Mucosa of gallbladder (tissue), 1 donor: ENCODE measurements around the gene RTN4RL2. TPM values are rescaled to one million over a fixed set of nuclear protein-coding genes. Genes with fewer than 3 reads are reported as not detected.

ENCODE experiments used
- DNase-seq: peaks from one replicate; pipeline ENCODE4 v3.0.0-alpha.2; 2020; ENCODE audit warnings: low spot score
- total RNA-seq: library from RNA; stranded (reverse); gene quantifications from one replicate; pipeline ENCODE4 v1.2.1, GENCODE V29; 2021
- donor health status: DM: no; HTN: no; CAD: no.

RTN4RL2 gene
- total RNA-seq, 1 donor from 2014 or later: 19.2 TPM

DNA sequence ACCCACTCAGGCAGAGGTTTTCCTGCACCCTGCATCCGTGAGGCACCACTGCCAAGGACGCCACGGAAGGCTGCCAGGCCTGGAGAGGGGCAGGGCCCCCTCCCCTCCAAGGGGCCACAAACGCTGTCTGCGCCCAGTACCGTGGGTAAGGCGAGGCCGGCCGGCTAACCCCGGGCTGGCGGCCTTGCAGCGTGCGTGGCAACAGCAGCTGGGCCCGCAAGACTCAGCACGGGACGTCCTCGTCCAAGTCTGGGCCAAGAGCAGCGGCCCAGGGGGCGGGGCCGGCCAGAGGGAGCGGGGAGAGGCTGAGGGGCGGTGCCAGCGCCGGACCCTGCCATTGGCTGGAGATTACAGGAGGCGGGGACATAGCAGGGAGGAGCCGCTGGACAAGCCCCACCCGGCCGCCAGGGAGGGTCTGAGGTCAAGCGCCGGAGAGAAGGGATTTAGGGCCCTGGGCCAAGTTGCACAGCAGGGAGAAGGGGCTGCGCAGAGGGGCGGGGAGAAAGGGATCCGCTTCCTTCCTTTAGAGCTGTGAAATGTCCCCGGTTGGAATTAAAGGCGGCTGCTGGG, 39.2 kb downstream of the RTN4RL2 start:
- peak; percentile 95 for DNase-seq

DNA sequence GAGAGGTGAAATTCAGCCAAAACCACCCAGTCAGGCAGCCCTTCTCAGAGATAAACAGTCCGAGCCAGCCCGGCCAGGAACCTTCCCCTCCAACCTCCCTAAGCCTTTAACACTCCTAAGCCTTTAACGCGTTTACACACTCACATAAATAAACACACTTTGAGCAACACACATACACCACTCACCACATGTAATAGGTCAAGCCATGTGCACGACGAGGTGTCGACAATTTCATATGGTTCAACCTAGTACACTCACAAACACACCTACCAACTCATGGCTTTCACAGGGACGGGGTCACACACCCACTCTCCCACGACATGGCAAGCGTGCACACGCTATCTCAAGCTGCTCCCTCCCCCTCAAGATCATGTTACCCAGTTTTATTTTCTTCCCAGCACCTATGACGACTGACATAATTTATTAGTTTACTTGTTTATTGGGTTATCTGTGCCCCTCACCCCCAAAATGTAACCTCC, 39.7 kb downstream of the RTN4RL2 start:
- no peak for DNase-seq

- no peak for DNase-seq
Measured at GRCh38 chr11:57500515-57500914, 40.2 kb downstream of the RTN4RL2 start.

DNA sequence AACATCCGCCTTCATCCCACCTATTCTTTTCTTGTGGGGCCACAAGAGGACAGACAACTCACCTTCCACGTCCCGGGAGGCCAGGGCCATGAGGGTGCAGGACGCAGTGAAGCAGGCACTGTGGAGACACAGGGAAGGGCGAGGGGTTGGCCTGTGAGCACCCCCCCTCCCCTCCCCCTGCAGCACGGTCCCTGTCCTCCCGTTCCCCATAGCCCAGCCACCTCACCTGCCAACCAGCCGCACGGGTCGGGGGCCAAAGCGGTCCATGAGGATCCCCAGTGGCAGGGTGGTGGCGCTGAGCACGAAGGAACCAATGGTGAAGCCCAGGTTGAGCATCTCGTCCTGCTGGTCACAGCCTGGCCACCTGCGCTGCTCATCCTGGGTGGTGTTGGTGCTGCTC, 40.6 kb downstream of the RTN4RL2 start:
- no peak for DNase-seq

DNA sequence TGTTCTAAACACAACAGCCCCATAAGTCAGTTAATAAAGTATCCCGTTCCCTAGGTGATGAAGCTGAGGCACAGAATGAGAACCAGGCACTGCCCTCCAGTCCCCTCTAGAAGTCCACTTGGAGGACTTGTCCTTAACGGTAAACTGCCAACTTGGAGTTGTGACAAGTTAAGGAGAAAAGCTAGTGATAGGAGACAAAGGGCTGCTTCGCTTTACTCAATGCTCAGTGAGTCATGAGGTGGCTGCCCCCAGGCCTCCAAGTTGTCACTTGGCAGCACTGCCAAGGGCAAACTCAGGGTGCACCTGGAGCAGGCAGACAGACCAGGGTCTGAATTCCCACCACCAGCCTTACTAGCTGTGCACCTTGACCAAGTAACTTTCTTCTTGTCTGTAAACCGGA, 41.6 kb downstream of the RTN4RL2 start:
- DNase-seq: peak; percentile 75

GRCh38 chr11:57502376-57502775, 42.0 kb downstream of the RTN4RL2 start:
- DNase-seq: no peak

DNA sequence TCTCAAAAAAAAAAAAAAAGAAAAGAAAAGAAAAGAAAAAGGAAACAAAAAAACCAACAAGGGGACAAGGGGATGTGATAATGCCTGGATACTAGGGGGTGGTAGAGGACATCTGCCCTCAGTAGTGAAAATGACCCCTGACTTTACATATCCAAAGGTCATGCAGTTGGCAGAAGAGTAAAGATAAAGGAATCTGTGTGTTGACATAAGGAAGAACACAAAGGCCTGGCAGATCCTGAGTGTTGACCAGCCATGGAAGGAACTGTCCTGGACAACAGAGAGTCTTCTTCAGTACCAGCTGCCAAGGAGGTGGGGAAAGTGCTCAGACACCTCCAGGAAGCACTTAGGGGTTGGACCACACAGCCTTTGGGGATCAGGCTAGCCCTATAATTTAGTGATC, 42.5 kb downstream of the RTN4RL2 start:
- DNase-seq: no peak

DNA sequence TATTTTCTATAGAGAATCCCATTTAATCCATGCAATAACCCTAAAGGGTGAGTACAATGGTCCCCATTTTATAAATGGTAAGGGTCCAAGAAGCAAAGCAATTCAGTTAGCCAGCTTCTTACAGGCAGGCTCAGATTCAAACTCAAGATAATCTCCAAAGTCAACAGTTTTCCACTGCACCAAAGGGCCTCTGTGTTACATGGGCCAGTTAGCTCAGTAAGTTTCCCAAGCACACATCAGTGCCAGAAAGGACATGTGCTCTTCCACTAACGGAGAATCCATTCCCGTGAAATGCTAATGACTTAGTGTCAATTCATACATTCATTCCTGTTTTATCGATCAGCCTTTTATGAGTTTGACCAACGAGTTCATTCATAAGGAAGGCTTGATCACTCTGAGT, 44.2 kb downstream of the RTN4RL2 start:
- no peak for DNase-seq

GRCh38 chr11:57506522-57506921, 46.2 kb downstream of the RTN4RL2 start:
- DNase-seq: no peak

- DNase-seq: no peak
Measured at GRCh38 chr11:57508341-57509170, 48.2 kb downstream of the RTN4RL2 start.

- no peak for DNase-seq
Measured at GRCh38 chr11:57511741-57512430, 51.6 kb downstream of the RTN4RL2 start.

GRCh38 chr11:57512646-57513451, 52.5 kb downstream of the RTN4RL2 start:
- DNase-seq: no peak

DNA sequence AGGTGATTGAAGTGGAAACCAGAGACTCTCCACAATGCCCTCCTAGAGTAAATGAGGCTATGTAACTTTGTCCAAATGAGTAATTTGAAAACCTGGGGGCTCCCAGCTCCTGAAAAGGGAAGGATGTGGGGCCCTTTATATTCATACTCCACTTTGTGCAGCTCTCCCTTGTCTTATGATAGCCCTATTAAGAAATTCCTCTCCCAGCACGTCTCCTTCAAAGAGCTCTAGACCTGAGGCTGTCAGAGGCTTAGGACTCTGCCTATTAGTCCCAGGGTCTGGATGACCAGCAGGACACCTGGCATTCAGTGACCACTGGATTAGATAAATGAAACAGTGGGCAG, 53.1 kb downstream of the RTN4RL2 start:
- no peak for DNase-seq

- DNase-seq: peak; percentile 44
Measured at GRCh38 chr11:57513911-57514537, 53.7 kb downstream of the RTN4RL2 start.

- peak; percentile 63 for DNase-seq
Measured at GRCh38 chr11:57514538-57515331, 54.4 kb downstream of the RTN4RL2 start.

DNA sequence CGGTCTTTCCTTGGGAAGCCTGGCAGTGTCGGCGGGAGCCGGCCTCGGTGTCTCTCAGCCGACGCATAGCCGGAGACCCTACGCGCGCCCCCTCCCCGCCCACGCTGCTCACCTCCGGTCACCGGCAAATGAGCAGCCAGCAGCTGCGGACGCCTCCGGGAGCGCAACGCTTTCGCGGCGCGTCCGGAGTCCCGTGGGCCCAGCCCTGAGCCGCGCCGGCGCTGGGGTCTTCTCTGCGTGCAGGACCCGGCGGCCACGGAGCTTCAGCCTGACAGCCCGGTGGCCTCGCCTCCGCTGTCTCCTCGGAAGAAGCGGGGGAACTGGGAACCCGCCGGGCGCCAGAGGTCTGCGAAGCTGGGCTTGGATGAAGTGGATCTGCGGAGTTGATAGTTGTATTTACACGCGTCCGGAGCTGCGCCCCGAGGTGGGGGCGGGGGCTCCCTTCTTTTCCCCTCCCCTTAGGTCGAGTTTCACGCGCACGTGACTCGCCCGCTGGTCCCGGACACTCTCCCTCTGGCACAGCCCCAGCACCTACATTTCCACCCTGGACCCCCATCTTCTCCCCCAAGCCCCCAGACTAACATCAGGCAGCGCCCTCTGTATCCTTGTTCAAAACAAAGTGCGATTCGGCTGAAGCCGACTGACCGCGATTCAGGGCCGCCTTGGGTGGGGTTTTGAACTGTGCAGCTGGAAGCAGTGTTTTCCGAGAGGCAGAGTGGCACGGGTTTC, 55.2 kb downstream of the RTN4RL2 start, which contains the start of gene SLC43A1:
Gene SLC43A1, minus strand, starts transcription at position 371 of the 729 bp plus-strand sequence. CDS start 1,591 bp downstream, outside the sequence.
- peak; percentile 57 for DNase-seq

DNA sequence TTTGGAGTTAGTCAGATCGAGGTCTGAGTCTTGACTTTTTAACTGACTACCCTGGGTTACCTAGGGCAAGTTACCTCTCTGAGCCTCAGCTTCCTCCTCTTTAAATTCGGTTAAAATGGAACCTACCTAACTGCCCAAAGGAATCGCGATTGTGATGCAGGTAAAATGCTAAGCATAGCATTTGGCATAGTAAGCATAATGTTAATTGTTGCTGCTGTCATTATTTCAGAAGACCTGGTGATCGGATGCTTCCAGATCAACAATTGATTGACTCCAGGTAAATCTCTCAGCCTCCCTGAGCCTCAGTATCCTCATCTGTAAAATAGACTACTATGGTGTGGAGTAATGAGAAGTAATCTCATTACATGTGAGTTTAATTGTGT, 55.7 kb downstream of the RTN4RL2 start:
- no peak for DNase-seq

DNA sequence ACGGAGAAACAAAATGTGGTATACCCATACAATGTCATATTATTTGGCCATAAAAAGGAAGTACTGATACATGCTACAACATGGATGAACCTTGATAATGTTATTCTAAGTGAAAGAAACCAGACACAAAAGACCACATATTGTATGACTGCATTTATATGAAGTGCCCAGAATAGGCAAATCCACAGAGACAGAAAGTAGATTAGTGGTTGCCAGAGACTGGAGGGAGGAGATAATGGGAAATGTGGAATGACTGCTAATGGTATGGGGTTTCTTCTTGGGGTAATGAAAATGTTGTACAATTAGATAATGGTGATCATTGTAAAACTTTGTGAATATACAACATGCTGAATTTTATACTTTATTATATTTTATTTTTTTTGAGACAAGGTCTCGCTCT, 60.8 kb downstream of the RTN4RL2 start:
- DNase-seq: no peak

- DNase-seq: no peak
Measured at GRCh38 chr11:57523419-57523818, 63.1 kb downstream of the RTN4RL2 start.
